NT2/D1 (cell line): ENCODE results near the gene NCL.

ENCODE experiments used
- SUZ12 ChIP-seq: IDR thresholded peaks from 2 replicates; pipeline ENCODE4 v1.6.1; 2011; ENCODE audit not compliant: insufficient read length, insufficient read depth; ENCODE audit errors: extremely low read depth
- YY1 ChIP-seq: IDR thresholded peaks from 2 replicates; pipeline ENCODE4 v1.6.1; 2011; ENCODE audit not compliant: insufficient read length, insufficient read depth
- ZNF274 ChIP-seq: IDR thresholded peaks from 2 replicates; pipeline ENCODE4 v1.6.1; 2011; ENCODE audit warnings: mild to moderate bottlenecking, low read depth, low read length

- TF ChIP-seq SUZ12 (no peak), ZNF274 (no peak), YY1 (no peak)
Measured at GRCh38 chr2:231431606-231432005, 32.7 kb downstream of the NCL start.
